Amniotic stem cell (primary cell): ENCODE measurements around the gene SPN.
"Not testable (repeated sequence)": the region's sequence is repeated elsewhere in the genome, so short reads cannot be mapped to it uniquely, and the experiment has no call there.

Experiments
- DNase-seq: peaks from one replicate; lab custom pipeline; 2025; lab: John Stamatoyannopoulos, UW

Gene SPN

GRCh38 chr16:29663016-29663806, at the start of gene SPN:
TSS of gene SPN (plus strand) at chr16:29663247. CDS start at chr16:29663729, 482 bp downstream.
- DNase-seq: no peak

GRCh38 chr16:29613307-29614057, 49.6 kb upstream of the SPN start:
- DNase-seq: not testable (repeated sequence)

- not testable (repeated sequence) for DNase-seq
Observed at GRCh38 chr16:29614691-29615314, 48.2 kb upstream of the SPN start.

GRCh38 chr16:29616127-29616526, 46.9 kb upstream of the SPN start:
- not testable (repeated sequence) for DNase-seq

GRCh38 chr16:29620591-29620990, 42.5 kb upstream of the SPN start:
- not testable (repeated sequence) for DNase-seq

- DNase-seq: not testable (repeated sequence)
Observed at GRCh38 chr16:29622738-29623137, 40.3 kb upstream of the SPN start.

GRCh38 chr16:29623253-29623652, 39.8 kb upstream of the SPN start:
- not testable (repeated sequence) for DNase-seq

GRCh38 chr16:29625114-29625513, 37.9 kb upstream of the SPN start:
- not testable (repeated sequence) for DNase-seq

GRCh38 chr16:29626778-29627331, 36.2 kb upstream of the SPN start:
- DNase-seq: not testable (repeated sequence)

- not testable (repeated sequence) for DNase-seq
Observed at GRCh38 chr16:29627661-29628075, 35.4 kb upstream of the SPN start.

- DNase-seq: not testable (repeated sequence)
Observed at GRCh38 chr16:29628707-29629106, 34.3 kb upstream of the SPN start.

GRCh38 chr16:29629318-29629717, 33.7 kb upstream of the SPN start:
- not testable (repeated sequence) for DNase-seq

- DNase-seq: not testable (repeated sequence)
Observed at GRCh38 chr16:29631658-29632057, 31.4 kb upstream of the SPN start.

- DNase-seq: not testable (repeated sequence)
Observed at GRCh38 chr16:29635902-29636301, 27.1 kb upstream of the SPN start.

GRCh38 chr16:29636368-29636767, 26.7 kb upstream of the SPN start:
- not testable (repeated sequence) for DNase-seq

GRCh38 chr16:29638751-29639150, 24.3 kb upstream of the SPN start:
- DNase-seq: not testable (repeated sequence)

GRCh38 chr16:29641561-29641960, 21.5 kb upstream of the SPN start:
- no peak for DNase-seq

GRCh38 chr16:29643596-29643995, 19.5 kb upstream of the SPN start:
- no peak for DNase-seq

GRCh38 chr16:29644338-29644857, 18.6 kb upstream of the SPN start:
- DNase-seq: no peak

- DNase-seq: no peak
Observed at GRCh38 chr16:29644973-29645693, 17.9 kb upstream of the SPN start.

GRCh38 chr16:29645694-29646187, 17.3 kb upstream of the SPN start:
- DNase-seq: no peak
